ENCODE data around the gene GPR78.

DNA sequence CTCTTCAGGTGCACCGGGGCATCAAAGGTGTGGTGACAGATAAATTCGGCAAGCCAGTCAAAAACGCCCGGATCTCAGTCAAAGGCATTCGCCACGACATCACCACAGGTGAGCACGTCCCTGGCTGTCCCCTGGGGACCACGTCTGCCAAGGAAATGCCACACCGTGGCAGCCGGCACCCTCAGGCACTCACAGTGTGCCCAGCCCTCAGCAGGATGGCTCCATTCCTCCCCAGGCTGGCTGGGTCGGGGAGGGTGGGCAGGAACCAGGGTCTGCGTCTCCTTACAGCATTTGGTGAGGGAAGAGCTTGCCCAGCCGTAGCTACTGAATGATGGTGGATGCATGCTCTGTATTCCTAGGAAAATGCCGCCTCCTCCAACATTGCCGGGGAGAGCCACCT lies 38.2 kb downstream of the GPR78 start:
- TF ChIP-seq FOXP2 (optimal IDR thresholded peaks at IDR 0.05; ENCODE audit: borderline replicate concordance, extremely low read depth, extremely low read length, insufficient read depth) = no peak
- TF ChIP-seq, protein P1, sequence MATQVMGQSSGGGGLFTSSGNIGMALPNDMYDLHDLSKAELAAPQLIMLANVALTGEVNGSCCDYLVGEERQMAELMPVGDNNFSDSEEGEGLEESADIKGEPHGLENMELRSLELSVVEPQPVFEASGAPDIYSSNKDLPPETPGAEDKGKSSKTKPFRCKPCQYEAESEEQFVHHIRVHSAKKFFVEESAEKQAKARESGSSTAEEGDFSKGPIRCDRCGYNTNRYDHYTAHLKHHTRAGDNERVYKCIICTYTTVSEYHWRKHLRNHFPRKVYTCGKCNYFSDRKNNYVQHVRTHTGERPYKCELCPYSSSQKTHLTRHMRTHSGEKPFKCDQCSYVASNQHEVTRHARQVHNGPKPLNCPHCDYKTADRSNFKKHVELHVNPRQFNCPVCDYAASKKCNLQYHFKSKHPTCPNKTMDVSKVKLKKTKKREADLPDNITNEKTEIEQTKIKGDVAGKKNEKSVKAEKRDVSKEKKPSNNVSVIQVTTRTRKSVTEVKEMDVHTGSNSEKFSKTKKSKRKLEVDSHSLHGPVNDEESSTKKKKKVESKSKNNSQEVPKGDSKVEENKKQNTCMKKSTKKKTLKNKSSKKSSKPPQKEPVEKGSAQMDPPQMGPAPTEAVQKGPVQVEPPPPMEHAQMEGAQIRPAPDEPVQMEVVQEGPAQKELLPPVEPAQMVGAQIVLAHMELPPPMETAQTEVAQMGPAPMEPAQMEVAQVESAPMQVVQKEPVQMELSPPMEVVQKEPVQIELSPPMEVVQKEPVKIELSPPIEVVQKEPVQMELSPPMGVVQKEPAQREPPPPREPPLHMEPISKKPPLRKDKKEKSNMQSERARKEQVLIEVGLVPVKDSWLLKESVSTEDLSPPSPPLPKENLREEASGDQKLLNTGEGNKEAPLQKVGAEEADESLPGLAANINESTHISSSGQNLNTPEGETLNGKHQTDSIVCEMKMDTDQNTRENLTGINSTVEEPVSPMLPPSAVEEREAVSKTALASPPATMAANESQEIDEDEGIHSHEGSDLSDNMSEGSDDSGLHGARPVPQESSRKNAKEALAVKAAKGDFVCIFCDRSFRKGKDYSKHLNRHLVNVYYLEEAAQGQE (IDR thresholded peaks at IDR 0.05; ENCODE audit: insufficient read depth in 1 of 2, low read depth in 2 of 2, low read length in 2 of 2) = no peak

All from PFSK-1 (cell line).